Spleen (tissue), 7 donors: ENCODE measurements around the gene POLE3.

Source experiments
- CTCF ChIP-seq, 11 experiments: fragments of 200-600 bp in 7 of 11; fragments of 450-650 bp in 4 of 11; sonication (generic) in 4 of 11; IDR thresholded peaks in 8 of 11; conservative IDR thresholded peaks in 3 of 11; 1 replicate in 7 of 11; 2 replicates in 4 of 11; pipeline versions ENCODE4 v1.4.0 to v1.8.0; 2016 to 2021; ENCODE audit warnings: antibody characterized with exemption in 11 of 11, inconsistent platforms in 4 of 11, mild to moderate bottlenecking in 1 of 11
- POLR2A ChIP-seq, 3 donors: fragments of 450-650 bp; IDR thresholded peaks; one replicate each; pipeline ENCODE4 v1.5.1; 2017; ENCODE audit warnings: antibody characterized with exemption in 3 of 3, mild to moderate bottlenecking in 1 of 3
- POLR2AphosphoS5 ChIP-seq, 3 donors: sonication (generic); formaldehyde crosslinking; IDR thresholded peaks; one replicate each; pipeline ENCODE4 v1.5.1; 2017; ENCODE audit warnings: antibody characterized with exemption in 3 of 3
- donor health status: DM: no; HTN: no; CAD: no; lungs with moderate emphysema.
- donor health status: DM: no; HTN: no; CAD: no.
- donor health status: DM: no; HTN: no; CAD: no.

DNA sequence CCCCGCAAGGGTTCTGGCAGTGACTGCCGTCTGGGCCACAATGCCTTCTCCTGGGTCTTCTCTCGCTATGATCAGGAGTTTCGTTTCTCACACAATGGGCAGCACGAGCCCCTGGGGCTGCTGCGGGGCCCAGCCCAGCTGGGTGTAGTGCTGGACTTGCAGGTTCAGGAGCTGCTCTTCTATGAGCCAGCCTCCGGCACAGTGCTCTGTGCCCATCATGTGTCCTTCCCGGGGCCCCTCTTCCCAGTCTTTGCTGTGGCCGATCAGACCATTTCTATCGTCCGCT lies 40.7 kb downstream of the POLE3 start:
- no peak for TF ChIP-seq CTCF (IDR thresholded peaks at IDR 0.05 in 8 of 11, conservative IDR thresholded peaks at IDR 0.05 in 3 of 11)
- TF ChIP-seq POLR2AphosphoS5 (IDR thresholded peaks at IDR 0.05): no peak
- TF ChIP-seq POLR2A (IDR thresholded peaks at IDR 0.05): no peak
